Activated CD8-positive, alpha-beta memory T cell treated with anti-CD3 and anti-CD28 coated beads for 24 hours (primary cell): ENCODE data around the gene KCTD5.
"Not testable (repeated sequence)": the region's sequence is repeated elsewhere in the genome, so short reads cannot be mapped to it uniquely, and the experiment has no call there.

ENCODE experiments used
- DNase-seq: peaks from one replicate; pipeline ENCODE4 v3.0.0-alpha.2; 2020

The KCTD5 gene

GRCh38 chr16:2710711-2711231, 28.4 kb downstream of the KCTD5 start:
- no peak for DNase-seq

GRCh38 chr16:2711370-2712062, 29.2 kb downstream of the KCTD5 start:
- DNase-seq, result no peak

DNA sequence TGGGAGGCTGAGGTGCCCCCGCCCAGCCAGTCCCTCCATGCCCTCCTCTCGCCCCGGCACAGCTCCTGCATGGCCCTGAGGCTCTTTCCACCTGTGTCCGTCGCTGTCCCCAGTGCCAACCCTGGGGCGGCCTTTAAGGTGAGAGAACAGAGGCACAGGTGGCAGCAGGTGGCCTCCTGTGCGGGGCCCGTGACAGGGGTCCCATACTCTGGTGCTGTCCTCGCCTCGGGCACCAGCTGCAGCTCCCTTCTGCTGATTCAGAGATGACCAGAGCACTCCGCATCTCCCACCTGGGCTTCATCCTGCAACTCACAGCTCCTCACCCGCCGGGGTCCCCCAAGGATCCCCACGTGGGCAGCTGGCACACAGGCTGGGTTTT, 29.7 kb downstream of the KCTD5 start:
- no peak for DNase-seq

GRCh38 chr16:2712546-2712945, 30.2 kb downstream of the KCTD5 start:
- DNase-seq, result no peak

DNA sequence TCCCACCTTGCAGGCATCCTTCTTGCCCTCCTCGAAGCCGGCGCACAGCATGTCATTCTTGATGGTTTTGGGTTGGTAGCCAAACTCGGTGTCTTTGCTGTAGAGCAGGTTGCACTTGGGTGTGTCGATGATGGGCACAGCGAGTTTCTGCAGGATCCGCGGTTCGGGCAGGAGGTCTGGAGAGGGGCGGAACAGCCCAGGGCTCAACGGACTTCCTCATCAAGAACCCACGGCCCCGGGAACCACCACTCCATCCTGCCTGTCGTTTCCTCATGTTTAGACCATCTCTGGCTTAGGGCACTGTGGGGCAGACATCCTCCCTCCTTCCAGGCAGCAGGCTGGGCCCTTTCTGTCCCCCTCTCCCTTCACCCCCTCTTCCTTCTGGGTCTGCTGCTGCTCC, 31.2 kb downstream of the KCTD5 start:
- no peak for DNase-seq

GRCh38 chr16:2713985-2714774, 31.9 kb downstream of the KCTD5 start:
- no peak for DNase-seq

DNA sequence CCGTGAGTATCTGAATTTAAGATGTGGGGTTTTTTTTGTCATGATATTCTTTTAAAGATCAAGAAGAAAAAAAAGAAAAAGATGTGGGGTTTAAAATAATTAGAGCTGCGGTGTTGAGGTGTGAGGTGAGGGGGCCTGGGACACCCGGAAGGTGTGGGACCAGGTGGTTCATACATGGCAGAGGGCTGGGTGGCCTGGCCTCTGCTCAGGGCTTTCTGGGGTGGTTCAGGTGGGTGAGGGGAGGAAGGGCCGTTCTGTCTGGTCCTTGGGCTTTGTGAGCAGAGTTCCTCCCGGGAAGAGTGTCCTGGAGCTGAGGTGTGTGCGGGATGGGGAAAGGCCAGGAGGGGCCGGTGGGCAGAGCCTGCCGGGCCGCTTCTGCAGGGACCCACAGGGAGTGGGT, 32.7 kb downstream of the KCTD5 start:
- DNase-seq, result no peak

GRCh38 chr16:2715519-2715918, 33.2 kb downstream of the KCTD5 start:
- DNase-seq, result peak; percentile 90

DNA sequence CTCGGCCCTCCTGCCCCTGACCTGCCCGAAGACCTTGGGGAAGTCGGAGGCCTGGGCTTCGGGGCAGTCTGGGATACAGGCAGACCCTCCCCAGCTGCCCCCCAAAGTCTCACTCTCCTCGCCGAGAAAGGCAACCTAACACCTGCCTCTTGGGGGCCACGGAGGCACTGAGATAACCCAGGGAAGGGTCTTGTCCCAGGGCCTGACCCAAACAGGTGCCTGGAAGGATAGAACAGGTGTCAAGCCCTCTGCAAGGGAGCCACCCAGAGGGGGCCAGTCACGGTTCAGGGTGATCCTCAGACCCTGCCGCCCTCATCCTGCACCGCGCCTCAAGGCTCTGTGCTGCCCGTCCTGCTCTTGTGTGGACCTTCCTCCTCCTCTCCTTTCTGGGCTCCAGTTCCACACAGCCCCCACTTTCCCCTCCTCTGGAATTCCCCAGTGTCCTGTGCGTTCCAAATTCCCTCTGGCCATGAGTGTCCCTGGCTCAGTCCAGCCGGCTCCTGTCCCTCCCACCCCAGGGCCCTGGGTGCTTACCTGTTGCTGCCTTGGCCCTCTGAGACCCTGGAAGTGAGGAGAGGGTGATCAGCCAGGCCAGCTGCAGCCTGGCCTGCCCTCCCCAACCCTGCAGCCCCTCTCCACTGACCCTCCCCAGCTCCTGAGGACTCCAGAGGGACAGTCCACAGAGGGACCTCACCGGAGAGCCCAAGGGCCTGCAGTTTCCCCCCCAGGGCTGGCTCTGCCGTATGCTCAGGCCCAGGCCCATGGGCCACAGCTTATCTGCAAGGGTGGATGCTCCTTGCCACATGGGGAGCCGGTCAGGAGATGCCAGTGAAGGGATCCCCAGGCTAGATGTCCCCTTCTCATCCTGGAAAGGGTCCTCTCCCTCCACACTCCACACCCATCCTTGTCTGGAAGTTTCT, 33.9 kb downstream of the KCTD5 start:
- no peak for DNase-seq

GRCh38 chr16:2716948-2717347, 34.6 kb downstream of the KCTD5 start:
- no peak for DNase-seq

- DNase-seq, result no peak
These were observed 35.3 kb downstream of the KCTD5 start for GRCh38 chr16:2717383-2718263.

- DNase-seq, result no peak
These were observed 37.2 kb downstream of the KCTD5 start for GRCh38 chr16:2719328-2720063.

GRCh38 chr16:2720064-2720457, 37.7 kb downstream of the KCTD5 start, which contains the start of gene PRSS27:
TSS of gene PRSS27 (minus strand) at chr16:2720224. CDS start at chr16:2720160, 64 bp downstream.
- no peak for DNase-seq

DNA sequence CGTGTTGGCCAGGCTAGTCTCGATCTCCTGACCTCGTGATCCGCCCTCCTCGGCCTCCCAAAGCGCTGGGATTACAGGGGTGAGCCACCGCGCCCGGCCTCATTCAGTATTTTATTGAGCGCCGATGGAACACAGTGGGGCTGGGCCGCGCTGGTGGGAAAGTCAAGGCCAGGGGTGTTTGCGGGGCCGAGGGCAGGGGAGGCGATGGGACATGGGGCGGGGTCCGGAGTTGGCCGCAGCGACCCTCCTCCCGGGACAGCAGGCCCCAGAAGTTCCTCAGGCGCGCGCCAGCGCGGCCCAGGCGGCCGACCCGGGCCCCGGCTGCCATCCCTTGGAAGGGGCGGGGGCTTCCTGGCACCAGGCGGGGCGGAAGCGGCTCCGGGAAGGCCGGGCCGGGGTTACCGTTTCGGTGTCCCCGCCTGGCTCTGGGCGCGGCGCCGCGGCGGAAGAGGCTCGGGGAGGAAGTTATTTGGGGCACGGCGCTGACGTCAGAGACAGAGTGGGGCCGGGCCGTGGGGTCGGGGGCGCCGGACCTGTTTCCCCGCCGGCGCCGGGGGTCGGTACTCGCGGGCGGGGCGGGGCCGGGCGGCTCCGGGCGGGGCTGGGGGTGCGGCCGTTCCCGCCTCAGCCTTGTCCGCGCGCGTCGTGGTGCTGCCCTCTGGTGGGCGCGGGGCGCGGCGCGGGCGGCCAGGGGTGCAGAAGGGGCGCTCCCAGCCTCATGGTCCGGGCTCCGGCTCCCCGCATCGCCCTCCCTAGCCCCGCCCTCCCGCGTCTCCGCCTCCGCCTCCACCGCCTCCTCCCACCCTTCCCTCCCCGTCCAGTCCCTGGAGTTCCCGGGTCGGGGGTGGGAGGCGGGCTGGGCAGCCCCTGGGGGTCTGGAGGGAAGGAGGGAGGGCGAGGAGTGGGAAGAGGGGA, 38.7 kb downstream of the KCTD5 start:
- peak; percentile 94 for DNase-seq

DNA sequence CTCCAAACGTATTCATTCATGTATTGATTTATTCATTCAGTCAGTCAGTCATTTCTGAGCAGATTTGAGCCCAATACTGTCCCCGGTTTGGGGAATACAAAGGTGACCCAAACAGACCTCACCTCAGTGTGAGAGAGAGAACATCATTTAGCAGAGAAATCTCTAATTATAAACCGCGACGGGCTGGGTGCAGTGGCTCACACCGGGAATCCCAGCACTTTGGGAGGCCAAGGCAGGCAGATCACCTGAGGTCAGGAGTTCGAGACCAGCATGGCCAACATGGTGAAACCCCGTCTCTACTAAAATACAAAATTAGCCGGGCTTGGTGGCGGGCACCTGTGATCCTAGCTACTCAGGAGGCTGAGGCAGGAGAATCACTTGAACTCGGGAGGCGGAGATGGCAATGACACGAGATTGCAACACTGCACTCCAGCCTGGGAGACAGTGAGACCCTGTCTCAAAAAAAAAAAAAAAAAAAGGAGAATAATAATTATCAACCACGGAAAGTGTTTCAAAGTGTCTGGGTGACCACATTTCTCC, 39.4 kb downstream of the KCTD5 start:
- not testable (repeated sequence) for DNase-seq

GRCh38 chr16:2724088-2724676, 41.9 kb downstream of the KCTD5 start:
- DNase-seq, result no peak

- no peak for DNase-seq
These were observed 42.6 kb downstream of the KCTD5 start for GRCh38 chr16:2724816-2725348.

- no peak for DNase-seq
These were observed 44.6 kb downstream of the KCTD5 start for GRCh38 chr16:2726923-2727322.

DNA sequence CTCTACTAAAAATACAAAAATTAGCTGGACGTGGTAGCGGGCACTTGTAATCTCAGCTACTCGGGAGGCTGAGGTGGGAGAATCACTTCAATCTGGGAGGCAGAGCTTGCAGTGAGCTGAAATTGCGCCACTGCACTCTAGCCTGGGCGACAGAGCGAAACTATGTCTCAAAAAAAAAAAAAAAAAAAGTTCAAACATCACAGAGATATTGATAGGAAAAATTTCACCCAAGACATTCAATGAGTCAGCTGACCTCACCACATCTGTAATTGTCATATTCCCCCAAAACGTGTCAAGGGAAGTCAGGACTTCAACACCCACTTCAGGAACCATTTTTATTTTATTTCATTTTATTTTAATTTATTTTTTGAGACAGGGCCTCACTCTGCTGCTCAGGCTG, 45.7 kb downstream of the KCTD5 start:
- DNase-seq, result no peak
